ENCODE results near the gene CCN6.

DNA sequence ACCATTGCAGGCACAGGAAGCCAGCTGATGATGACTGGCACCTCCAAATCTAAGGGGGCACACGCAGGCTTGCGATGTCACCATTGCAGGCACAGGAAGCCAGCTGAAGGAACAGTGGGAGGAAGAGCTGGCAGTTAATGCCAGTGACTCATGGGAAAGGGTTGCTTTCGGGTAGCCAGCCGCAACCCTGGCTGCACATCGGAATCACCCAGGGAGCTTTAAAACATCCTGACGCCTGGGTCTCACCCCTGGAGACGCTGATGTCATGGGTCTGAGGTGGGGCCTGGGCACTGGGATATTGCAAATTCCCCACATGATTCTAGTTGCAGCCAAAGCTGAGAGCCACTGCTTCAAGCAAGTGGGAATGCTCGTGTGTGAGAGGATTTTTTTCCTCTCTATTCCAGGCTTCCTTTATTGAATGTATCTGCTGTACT, 16.1 kb upstream of the CCN6 start:
- TF ChIP-seq, protein P1, sequence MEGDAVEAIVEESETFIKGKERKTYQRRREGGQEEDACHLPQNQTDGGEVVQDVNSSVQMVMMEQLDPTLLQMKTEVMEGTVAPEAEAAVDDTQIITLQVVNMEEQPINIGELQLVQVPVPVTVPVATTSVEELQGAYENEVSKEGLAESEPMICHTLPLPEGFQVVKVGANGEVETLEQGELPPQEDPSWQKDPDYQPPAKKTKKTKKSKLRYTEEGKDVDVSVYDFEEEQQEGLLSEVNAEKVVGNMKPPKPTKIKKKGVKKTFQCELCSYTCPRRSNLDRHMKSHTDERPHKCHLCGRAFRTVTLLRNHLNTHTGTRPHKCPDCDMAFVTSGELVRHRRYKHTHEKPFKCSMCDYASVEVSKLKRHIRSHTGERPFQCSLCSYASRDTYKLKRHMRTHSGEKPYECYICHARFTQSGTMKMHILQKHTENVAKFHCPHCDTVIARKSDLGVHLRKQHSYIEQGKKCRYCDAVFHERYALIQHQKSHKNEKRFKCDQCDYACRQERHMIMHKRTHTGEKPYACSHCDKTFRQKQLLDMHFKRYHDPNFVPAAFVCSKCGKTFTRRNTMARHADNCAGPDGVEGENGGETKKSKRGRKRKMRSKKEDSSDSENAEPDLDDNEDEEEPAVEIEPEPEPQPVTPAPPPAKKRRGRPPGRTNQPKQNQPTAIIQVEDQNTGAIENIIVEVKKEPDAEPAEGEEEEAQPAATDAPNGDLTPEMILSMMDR (IDR thresholded peaks at IDR 0.05) = no peak
- TF ChIP-seq EZH2 (IDR thresholded peaks at IDR 0.05) (no peak), EZH2phosphoT487 (IDR thresholded peaks at IDR 0.05) (no peak)

Data from neural progenitor cell (in vitro differentiated cells).